DMS53 (cell line): Measurements from ENCODE around the gene DCP2.
"Not testable (repeated sequence)": the region's sequence is repeated elsewhere in the genome, so short reads cannot be mapped to it uniquely, and the experiment has no call there.

Experiments used
- DNase-seq: peaks from one replicate; lab custom pipeline; 2025; lab: John Stamatoyannopoulos, UW

Gene DCP2

DNA sequence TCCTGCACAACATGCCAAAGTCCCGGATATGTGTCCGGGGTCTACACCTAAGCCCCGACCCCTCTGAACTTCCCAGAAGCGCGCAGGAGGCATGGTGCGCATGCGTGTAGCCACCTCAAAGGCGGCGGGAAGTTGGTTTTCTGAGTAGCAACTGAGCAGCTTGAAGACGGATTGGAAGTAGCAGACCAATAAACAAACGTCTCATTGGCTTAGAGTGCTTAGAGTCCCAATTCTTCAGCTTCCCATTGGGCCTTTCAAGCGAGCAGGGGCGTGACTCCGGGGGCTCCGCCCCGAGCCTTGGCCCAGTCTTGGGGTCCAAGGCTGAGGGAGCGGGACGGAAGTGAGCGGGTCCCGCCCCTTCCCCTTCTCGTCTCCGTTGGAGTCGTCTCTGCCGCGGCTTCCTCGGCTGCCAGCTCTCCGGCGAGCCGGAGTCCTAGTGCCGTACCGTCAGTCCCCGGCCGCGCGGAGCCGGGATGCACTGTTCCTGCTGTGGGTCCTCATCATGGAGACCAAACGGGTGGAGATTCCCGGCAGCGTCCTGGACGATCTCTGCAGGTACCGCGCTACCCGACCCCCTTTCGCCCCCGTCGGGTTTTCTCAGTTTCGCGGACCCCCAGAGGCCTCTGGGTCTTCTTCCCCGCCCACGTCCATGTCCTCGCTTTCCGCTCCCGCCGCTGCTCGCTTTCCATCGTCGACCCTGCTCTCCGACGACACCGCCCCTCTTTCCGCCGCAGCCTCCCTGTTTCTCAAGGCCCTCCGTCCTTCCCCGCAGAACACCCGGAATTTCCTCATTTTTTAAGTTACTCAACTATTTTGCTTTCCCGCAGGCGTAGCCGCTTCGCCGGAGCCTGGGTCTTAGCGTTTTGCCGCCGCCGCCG is at the start of gene DCP2:
Gene DCP2 (plus strand): TSS at position 367 of the 878 bp plus-strand sequence. CDS start 136 bp downstream, at position 503.
- DNase-seq = peak; percentile 99

DNA sequence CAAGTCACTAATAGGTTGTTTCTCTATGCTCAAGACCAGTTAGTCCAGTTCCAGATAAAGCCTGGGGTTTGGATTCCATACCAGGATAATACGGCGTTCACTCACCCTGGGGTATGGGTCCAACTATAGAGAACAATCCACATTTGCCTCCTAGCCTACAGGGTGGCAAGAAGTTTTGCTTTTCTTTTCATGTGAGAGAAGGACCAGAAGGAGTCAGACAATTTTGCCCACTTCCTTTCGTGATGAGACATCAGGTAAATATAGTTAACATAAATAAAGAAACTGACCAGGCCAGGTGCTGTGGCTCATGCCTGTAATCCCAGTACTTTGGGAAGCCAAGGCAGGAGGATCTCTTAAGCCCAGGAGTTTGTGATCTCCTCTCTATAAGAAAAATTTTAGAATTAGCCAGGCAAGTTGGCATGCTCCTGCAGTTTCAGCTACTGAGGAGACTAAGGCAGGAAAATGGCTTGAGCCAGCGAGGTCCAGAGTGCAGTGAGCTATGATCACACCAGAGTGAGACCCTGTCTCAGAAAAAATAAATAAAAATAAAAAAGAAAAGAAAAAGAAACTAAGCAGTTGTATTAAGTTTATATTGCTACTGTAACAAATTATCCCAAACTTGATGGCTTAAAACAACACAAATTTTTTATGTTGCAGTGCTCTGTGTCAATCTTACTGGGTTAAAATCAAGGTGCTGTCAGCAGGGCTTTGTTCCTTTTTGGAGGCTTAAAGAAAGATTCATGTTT is 47.1 kb upstream of the DCP2 start:
- peak; percentile 50 for DNase-seq

DNA sequence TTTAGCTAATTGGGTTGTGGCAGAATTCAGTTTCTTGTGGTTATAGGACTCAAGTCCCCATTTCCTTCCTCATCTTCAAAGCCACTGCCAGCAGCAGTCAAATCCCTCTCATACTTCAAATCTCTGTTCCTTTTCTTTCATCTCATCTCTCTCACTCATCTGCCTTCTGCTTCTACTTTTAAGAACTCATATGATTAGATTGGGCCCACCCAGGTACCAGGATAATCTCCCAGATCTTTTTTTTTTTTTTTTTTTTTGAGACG is 46.6 kb upstream of the DCP2 start:
- DNase-seq = no peak

DNA sequence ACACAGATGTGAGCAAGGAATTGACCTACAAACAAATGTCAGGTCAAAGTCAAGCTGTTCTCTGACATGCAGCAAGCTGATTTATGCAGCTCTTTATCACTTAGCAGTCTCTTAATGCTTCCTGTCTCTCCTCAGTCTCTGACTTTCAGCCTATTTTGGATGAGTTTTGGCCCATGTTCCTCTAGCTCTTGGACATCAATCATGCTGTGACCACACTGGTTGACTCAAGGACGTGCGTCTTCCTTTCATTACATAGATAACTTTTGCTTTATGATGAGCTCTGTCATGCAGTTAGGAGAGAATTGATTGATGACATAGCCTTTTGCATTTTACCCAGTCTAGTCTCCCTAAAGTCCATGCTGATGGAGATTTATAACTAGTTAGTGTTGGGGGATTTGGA is 45.1 kb upstream of the DCP2 start:
- DNase-seq = no peak

DNA sequence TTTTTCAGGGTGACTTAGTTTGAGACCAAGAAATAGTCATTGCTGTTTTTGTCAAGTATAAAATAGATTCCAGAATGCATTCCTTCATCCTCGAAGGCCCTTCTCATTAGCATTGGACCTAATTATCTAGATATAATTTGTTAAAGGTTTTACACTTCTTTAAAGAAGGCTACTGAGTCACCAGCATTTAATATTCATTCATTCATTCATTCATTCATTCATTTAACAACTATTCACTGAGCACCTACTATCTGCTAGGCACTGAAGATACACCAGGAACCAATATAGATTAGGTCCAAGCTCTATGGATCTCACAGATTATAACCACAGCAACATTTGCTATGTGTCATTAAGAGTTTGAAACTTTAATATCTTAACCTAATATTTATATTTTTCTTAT is 43.5 kb upstream of the DCP2 start:
- DNase-seq = no peak

DNA sequence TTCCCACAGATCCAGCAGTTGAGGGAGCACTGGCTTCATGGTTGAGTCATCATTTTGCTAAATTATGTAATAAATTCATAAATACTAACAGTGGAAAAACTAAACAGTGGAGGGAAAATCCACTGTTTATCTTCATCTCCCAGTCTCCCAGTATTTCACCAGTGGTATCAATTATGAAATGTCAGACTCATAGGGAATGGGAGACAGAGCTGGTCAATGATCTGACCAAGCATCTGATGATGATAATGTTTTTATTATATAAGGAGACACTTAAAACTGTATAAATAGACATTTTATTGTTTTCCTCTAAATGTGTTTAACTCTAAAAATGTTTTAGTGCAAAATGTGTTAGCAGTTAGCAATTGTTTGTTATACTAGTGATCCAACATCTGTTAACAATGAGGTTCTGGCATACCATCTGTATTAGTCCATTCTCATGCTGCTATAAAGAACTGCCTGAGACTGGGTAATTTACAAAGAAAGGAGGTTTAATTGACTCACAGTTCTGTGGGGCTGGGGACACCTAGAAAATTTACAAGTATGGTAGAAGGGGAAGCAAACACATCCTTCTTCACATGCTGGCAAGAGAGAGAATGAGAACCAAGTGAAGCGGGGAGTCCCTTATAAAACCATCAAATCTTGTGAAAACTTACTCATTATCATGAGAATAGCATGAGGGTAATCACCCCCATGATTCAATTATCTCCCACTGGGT is 42.8 kb upstream of the DCP2 start:
- DNase-seq = no peak

DNA sequence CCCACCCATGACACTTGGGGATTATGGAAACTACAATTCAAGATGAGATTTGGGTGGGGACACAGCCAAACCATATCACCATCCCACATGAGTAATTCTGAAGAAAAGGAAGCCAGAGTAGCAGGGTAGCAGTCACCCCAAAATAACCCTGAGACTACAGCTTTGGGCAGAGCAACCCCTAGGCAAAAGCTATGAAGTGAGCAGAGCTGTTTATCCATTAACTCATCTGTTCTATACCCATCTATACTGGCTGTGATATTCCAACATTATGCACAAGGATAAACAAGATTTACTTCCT is 42.3 kb upstream of the DCP2 start:
- DNase-seq = no peak

DNA sequence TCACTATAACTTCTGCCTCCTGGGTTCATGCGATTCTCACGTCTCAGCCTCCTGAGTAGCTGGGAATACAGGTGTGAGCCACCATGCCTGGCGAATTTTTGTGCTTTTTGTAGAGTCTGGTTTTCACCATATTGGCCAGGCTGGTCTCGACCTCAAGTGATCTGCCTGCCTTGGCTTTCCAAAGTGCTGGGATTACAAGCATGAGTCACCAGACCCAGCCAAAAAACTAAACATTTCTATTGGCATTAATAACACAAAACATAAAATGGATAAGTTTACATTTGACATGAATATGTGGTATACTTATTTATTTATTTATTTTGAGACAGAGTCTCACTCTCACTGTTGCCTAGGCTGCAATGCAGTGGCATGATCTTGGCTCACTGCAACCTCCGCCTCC is 40.9 kb upstream of the DCP2 start:
- no peak for DNase-seq

DNA sequence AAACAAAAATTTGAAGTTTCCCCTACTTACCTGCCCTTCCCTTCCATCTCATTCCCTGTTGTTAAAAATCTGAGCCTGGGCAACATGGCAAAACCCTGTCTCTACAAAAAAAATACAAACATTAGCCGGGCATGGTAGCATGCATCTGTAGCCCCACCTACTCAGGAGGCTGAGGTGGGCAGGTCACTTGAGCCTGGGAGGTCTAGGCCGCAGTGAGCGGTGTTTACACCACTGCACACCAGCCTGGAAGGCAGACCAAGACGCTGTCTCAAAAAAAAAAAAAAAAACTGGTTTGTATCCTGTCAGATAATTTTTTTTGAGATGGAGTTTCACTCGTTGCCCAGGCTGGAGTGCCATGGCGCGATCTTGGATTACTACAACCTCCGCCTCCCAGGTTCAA is 38.3 kb upstream of the DCP2 start:
- DNase-seq = no peak

DNA sequence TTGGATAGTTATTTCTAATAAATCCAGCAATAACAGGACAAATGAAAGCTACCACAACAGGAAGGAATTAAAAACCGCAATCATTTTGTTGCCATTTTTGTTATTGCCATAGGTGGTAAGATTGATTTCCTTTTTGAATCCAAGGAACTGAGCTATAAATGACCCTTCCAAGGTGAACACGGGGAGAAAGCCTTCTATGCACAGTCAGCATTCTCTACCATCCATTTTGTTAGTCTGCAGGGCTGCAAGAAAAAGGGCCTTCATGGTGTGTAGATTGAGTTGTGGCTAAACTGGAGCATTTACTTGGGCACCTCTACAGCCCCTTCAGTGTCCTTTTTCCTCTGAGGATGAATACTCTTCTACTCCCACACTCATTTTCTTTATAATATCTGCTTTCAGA is 35.9 kb upstream of the DCP2 start:
- DNase-seq = no peak

DNA sequence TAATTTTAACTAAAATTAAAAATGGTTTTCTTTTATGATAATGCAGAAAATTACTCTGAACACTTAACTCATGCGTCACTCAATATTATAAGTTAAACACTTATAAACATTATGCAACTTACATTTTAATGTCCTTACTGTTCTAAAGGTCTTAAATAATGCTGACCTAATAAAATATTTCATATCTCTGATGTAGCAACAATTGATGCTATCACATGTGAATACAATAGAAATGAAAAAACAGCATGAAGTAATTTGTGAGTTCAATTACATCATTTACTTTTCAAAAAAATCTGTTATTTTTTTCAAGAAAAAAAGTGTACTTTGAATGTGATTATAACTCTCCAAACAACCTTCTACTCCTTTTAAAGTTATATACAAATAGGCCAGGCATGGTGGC is 28.1 kb upstream of the DCP2 start:
- DNase-seq = no peak

DNA sequence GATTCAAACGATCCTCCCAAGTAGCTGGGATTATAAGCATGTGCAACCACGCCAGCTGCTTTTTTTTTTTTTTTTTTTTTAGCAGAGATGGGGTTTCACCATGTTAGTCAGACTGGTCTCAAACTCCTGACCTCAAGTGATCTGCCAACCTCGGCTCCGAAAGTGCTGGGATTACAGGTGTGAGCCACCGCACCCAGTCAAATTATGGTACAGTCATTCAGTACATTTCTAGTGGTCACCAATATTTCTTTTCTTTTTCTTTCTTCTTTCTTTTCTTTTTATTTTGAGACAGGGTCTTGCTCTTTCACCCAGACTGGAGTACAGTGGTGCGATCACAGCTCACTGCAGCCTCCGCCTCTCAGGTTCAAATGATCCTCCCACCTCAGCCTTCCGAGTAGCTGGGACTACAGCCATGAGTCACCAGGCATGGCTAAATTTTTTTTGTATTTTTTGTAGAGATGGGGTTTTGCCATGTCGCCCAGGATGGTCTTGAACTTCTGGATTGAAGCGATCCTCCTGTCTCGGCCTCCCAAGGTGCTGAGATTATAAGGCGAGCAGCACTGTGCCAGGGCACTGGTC is 25.4 kb upstream of the DCP2 start:
- DNase-seq = no peak

DNA sequence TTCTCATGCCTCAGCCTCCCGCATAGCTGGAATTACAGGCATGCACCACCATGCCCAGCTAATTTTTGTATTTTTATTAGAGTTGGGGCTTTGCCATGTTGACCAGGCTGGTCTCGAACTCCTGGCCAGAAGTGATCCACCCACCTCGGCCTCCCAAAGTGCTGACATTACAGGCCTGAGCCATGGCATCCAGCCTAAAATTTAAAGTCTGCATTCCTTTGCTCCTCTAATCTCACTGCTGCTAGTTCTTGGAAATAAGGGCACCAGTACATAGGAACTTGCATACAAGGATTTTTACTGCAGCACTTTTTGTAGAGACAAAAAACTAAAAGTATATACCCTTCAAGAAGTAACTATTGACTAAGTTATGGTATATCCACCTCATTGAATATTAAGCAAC is 20.0 kb upstream of the DCP2 start:
- DNase-seq = no peak

DNA sequence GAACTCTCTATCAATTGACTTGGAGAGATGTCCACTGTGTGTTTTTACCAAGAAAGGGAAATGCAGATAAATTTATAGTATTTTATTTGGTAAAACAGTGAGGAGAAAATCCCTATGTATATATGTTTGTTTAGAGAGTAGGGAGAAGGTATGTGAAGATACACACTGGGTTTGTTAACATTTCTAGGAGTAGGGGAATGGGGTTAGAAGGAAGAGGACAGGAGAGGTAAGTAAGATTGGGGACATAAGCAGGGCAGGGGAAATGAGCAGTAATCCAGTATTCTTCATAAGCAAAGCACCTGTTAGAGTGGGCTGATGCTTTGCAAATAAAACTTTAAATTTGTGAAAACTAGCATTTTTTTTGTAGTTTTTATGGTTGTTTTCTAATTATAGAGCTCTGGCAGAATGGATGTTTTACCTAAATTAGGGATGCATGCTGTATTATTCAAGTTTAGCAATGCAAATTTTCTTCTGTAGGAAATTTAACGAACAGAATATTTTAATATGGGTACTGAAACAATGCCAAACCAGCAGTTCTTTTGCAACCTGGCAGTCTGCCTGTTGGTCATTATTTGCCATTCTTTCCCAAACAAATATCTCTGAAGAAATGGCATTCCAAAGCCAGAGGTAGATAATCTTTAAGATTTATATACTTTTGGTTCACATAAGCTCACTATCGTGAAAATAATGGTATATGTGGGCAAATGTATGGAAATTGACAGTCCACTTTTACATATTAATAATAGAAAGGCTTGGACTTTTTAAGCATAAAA is 19.4 kb upstream of the DCP2 start:
- DNase-seq = no peak

DNA sequence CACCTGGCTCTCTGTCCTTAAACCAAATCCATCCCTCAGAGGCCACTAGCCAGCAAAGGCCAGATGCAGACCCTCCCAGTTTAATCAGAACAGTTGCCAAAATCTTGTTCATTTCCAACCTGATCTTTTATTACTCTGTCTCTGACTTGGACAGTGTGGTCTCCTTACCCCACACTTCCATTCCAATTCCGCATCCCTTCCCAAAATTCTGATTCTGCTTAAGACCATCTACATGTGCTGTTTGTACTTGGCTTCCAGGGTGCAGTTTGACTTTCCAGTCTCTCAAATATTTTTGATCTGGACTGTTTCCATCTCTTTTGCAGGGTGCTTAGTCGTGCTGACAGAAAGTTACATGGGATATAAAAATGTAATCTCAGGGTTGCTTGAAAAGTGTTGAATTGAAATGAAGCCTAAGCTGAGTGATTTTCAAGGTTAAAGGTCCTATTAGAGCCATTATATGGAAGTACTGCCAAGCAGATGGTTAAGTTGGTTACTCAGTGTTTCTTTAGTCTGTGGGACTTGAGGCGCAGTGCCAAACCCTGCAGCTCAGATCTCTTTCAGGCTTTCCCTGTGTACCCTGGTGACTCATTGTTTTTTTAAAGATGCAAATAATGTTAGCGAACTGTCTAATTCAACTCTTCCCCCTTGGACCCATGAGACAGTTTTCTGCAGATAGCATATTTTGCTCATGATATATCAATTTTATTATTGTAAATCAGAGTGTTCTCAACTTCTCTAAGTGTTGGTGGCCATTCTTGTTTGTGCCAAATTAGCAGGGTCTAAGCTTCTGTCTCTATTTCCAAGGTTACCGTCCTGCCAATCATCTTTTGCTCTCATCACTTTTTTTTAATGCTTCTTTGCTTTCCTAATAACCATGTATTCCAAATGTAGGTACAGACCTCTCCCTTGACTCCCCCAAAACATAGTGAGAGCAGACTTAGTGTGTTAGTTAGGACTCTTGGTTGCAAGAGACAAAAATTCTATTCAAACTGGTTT is 18.2 kb upstream of the DCP2 start:
- peak; percentile 84 for DNase-seq

DNA sequence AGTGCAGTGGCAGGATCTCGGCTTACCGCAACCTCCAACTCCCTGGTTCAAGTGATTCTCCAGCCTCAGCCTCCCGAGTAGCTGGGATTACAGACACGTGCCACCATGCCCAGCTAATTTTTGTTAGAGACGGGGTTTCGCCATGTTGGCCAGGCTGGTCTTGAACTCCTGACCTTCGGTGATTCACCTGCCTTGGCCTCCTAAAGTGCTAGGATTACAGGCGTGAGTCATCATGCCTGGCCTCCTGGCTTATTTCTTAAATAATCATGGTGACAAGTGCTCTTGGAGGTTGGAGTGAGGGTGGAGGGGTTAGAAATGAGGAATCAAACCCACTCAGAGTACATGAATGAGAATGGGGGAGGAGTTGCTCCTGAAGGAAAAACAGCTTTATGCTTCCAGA is 16.7 kb upstream of the DCP2 start:
- peak; percentile 62 for DNase-seq

DNA sequence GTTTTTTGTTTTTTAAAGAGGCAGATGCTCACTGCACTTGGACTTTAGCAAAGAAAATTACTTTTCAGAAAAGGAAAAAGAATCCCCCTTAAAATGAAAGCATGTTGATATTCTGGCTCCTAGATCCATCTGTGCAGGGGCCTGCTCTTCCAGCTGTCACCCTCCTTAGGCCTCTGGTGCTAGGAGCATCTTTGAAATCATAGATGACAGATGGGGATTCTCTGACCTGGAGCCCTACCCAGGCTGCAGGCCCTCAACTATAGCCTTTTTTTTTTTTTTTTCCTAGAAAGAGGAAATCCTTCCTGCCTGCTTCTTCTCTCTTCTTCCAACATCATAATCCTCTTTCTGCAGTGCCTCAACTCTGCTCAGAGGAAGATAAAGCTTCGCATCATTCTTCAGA is 16.3 kb upstream of the DCP2 start:
- peak; percentile 41 for DNase-seq

DNA sequence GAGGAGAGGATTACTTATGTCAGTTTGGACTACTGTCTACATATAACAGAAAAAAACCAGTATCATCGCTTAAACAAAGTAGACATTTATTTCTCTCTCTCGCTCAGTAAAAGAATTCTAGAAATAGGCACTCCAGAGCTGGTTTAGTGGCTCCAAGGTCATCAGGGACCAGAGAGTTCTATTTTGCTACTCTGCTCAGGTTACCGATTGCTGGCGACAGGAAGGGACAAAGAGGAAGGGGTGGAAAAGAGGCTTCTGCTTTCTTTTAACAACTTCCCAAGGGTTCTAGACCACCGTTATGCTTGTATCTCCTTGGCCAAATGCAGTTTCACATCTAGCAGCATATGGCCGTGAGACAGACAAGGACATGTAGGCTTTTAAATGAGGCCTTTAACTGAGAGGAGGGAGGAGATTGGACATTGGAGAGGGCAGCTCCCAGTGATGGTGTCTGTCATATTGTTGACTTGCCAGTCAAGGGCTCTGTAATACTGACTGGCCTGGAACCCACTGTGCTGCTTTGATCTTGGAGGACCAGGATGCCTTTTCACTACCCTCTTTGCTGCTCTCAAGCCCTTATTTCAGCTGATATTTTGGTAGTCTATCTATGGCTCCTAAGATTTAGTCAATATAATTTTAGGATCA is 15.6 kb upstream of the DCP2 start:
- DNase-seq = peak; percentile 20

DNA sequence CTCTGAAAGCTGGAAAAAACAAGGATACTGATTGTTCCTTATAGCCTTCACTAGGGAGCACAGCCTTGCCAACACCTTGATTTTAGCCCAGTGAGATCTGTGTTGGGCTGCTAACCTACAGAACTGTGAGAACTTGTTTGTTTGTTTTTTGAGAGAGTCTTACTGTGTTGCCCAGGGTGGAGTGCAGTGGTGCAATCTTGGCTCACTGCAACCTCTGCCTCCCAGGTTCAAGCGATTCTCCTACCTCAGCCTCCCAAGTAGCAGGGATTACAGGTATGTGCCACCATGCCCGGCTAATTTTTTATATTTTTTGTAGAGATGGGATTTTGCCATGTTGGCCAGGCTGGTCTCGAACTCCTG is 13.2 kb upstream of the DCP2 start:
- not testable (repeated sequence) for DNase-seq

DNA sequence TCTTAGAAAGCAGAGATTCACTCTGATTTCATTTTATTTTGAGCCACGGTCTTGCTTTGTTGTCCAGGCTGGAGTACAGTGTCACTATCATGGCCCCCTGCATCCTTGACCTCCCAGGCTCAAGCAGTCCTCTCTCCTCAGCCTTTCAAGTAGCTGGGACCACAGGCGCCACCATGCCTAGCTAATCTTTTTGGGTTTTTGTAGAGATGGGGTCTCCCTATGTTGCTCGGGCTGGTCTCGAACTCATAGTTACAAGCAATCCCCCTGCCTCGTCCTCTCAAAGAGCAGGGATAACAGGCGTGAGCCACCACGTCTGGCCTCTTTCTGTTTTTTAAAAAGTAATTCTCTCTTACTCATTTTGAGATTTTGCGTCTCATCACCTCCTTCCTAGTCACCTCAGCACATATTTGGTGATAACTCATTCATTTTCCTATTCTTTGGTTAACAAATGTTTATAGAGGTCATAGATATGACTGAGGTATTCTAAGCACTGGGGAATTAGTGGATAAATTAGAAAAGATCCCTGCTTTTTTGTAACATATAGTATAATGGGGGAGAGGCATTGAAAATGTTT is 10.8 kb upstream of the DCP2 start:
- no peak for DNase-seq
